Measurements from ENCODE around the gene SH3GL2.

DNA sequence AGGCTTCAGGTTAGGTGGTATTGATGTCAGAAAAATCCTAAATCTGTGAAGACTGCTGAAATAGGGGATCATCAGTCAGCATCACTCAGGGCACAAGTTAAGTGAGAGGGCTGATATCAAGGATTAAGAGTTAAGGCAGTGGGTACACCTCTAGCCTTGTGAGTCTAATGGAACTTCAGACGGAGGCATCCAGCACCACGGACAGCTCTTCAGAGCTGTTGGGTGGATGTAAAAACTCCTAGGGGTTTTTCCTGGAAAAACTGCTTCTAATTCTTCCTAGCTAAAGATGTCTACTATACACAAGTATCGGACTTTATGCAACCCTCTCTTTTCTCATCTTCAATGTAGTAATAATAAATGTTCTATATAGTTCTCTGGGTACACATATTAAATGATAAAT is 165.9 kb downstream of the SH3GL2 start:
- TF ChIP-seq, protein P1, sequence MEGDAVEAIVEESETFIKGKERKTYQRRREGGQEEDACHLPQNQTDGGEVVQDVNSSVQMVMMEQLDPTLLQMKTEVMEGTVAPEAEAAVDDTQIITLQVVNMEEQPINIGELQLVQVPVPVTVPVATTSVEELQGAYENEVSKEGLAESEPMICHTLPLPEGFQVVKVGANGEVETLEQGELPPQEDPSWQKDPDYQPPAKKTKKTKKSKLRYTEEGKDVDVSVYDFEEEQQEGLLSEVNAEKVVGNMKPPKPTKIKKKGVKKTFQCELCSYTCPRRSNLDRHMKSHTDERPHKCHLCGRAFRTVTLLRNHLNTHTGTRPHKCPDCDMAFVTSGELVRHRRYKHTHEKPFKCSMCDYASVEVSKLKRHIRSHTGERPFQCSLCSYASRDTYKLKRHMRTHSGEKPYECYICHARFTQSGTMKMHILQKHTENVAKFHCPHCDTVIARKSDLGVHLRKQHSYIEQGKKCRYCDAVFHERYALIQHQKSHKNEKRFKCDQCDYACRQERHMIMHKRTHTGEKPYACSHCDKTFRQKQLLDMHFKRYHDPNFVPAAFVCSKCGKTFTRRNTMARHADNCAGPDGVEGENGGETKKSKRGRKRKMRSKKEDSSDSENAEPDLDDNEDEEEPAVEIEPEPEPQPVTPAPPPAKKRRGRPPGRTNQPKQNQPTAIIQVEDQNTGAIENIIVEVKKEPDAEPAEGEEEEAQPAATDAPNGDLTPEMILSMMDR (IDR thresholded peaks at IDR 0.05), result no peak
- TF ChIP-seq POLR2A (IDR thresholded peaks at IDR 0.05), result no peak
